ENCODE measurements around the gene HACD1.

DNA sequence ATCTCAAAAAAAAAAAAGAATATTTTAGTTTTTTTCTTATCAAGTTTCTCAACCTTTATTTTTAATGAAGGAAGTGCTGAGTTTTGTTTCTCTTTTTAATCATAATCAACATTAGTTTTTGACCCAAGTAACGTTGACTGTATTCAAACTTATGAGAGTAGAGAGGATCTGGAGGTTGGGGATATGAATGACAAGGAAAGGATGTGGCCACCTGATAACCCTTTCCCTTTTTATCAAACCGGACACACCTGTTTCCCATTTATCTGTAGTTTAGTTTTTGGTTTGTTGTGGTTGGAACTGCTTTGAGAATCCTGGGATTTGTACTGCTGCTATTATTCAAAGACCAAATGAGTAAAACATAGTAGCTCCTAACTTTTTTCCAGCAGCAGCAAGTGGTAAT is 38.6 kb downstream of the HACD1 start:
- TF ChIP-seq, protein P1, sequence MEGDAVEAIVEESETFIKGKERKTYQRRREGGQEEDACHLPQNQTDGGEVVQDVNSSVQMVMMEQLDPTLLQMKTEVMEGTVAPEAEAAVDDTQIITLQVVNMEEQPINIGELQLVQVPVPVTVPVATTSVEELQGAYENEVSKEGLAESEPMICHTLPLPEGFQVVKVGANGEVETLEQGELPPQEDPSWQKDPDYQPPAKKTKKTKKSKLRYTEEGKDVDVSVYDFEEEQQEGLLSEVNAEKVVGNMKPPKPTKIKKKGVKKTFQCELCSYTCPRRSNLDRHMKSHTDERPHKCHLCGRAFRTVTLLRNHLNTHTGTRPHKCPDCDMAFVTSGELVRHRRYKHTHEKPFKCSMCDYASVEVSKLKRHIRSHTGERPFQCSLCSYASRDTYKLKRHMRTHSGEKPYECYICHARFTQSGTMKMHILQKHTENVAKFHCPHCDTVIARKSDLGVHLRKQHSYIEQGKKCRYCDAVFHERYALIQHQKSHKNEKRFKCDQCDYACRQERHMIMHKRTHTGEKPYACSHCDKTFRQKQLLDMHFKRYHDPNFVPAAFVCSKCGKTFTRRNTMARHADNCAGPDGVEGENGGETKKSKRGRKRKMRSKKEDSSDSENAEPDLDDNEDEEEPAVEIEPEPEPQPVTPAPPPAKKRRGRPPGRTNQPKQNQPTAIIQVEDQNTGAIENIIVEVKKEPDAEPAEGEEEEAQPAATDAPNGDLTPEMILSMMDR (conservative IDR thresholded peaks at IDR 0.05; ENCODE audit: low read length), result no peak
- TF ChIP-seq EZH2phosphoT487 (IDR thresholded peaks at IDR 0.05; ENCODE audit: borderline replicate concordance), result no peak

Measured in Loucy (cell line).